Keratinocyte (primary cell): ENCODE measurements around the gene CTNNA3.

Source experiments
- CTCF ChIP-seq, 3 experiments: IDR thresholded peaks in 1 of 3; conservative IDR thresholded peaks in 1 of 3; optimal IDR thresholded peaks in 1 of 3; 2 replicates in 2 of 3; 3 replicates in 1 of 3; pipeline versions ENCODE3 to v1.5.1; 2011; ENCODE audit warnings: low read length in 3 of 3, mild to moderate bottlenecking in 3 of 3, moderate library complexity in 2 of 3, control low read depth in 1 of 3, inconsistent platforms in 1 of 3; ENCODE audit not compliant: insufficient read depth in 2 of 3; ENCODE audit errors: extremely low read depth in 1 of 3
- EZH2 ChIP-seq: IDR thresholded peaks from one replicate; pipeline ENCODE4 v1.6.1; 2012; ENCODE audit warnings: inconsistent platforms, mild to moderate bottlenecking, low read length, moderate library complexity

GRCh38 chr10:67663449-67664087 lies 32.4 kb downstream of the CTNNA3 start:
- TF ChIP-seq CTCF (optimal IDR thresholded peaks at IDR 0.05 in 1 of 3, IDR thresholded peaks at IDR 0.05 in 1 of 3, conservative IDR thresholded peaks at IDR 0.05 in 1 of 3; ENCODE audit: extremely low read depth in 1 of 3, insufficient read depth in 2 of 3, low read length in 3 of 3) (no peak), EZH2 (no peak)
